ENCODE results near the gene TMEM92. TPM values are rescaled to one million over a fixed set of nuclear protein-coding genes. Genes with fewer than 3 reads are reported as not detected.

The TMEM92 gene
- total RNA-seq, 2 experiments from 2014 or later: not detected

DNA sequence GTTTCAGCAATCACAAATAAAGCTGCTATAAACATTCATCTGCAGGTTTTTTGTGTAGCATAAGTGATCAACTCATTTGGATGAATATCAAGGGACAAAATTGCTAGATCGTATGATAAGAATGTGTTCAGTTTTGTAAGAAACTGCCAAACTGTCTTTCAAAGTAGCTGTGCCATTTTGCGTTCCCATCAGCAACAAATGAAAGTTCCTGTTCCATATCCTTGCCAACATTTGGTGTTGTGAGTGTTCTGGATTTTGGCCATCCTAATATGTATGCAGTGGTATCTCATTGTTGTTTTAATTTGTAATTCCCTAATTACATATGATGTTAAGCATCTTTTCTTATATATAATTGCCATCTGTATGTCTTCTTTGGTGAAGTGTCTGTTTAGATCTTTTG is 36.4 kb upstream of the TMEM92 start:
- BruUV-seq (replicated peaks): no TSS peak

GRCh38 chr17:50238601-50239280 is 35.5 kb upstream of the TMEM92 start:
- no peaks in the 10 kb centered on the region for H3K4me1 ChIP-seq (ENCODE audit: insufficient read depth, low read length, poor library complexity, severe bottlenecking)
- H3K9me2 ChIP-seq (ENCODE audit: insufficient read depth, low read length): no peaks in the 10 kb centered on the region
- H2AFZ ChIP-seq (ENCODE audit: low read length): no peak overlapping the region
- DNase-seq (ENCODE audit: low spot score): no peak
- BruUV-seq (replicated peaks): no TSS peak
- H3K36me3 ChIP-seq (ENCODE audit: insufficient read depth, low read length): no peaks in the 10 kb centered on the region
- no peaks in the 10 kb centered on the region for H4K20me1 ChIP-seq (ENCODE audit: insufficient read depth, low read length)
- no peak overlapping the region for H3K4me2 ChIP-seq (ENCODE audit: low read length)
- H3K4me3 ChIP-seq (ENCODE audit: low read depth, low read length, poor library complexity, severe bottlenecking): no peak overlapping the region
- POLR2A ChIA-PET: no interaction called here
- intact Hi-C loops (cut with micrococcal nuclease; ENCODE audit: unreplicated experiment): no loop called here
- no peak for TF ChIP-seq EZH2phosphoT487 (IDR thresholded peaks at IDR 0.05; ENCODE audit: borderline replicate concordance, low read depth, low read length)
- TF ChIP-seq CTCF (conservative IDR thresholded peaks at IDR 0.05; ENCODE audit: low read length): no peak
- H3K9me3 ChIP-seq (ENCODE audit: low read length): no peaks in the 10 kb centered on the region; the same call in 1 of the 2 replicates
- no peak overlapping the region for H3K27ac ChIP-seq (ENCODE audit: low read depth, low read length, poor library complexity, severe bottlenecking)
- no peaks in the 10 kb centered on the region for H3K79me2 ChIP-seq (ENCODE audit: insufficient read depth, low read depth, low read length)
- CTCF ChIA-PET (ENCODE audit: unreplicated experiment): no interaction called here

More for the DNA sequence above, 36.4 kb upstream of the TMEM92 start:
- TF ChIP-seq EZH2phosphoT487 (IDR thresholded peaks at IDR 0.05; ENCODE audit: borderline replicate concordance, low read depth, low read length) (no peak), CTCF (conservative IDR thresholded peaks at IDR 0.05; ENCODE audit: low read length) (no peak)
- no peaks in the 10 kb centered on the region for H3K36me3 ChIP-seq (ENCODE audit: insufficient read depth, low read length)
- H4K20me1 ChIP-seq (ENCODE audit: insufficient read depth, low read length): no peaks in the 10 kb centered on the region
- no peak overlapping the region for H3K4me2 ChIP-seq (ENCODE audit: low read length)
- no peak overlapping the region for H3K4me3 ChIP-seq (ENCODE audit: low read depth, low read length, poor library complexity, severe bottlenecking)
- no peaks in the 10 kb centered on the region for H3K4me1 ChIP-seq (ENCODE audit: insufficient read depth, low read length, poor library complexity, severe bottlenecking)
- H3K9me2 ChIP-seq (ENCODE audit: insufficient read depth, low read length): no peaks in the 10 kb centered on the region
- H2AFZ ChIP-seq (ENCODE audit: low read length): no peak overlapping the region
- ChIA-PET POLR2A (interaction anchor here (0.9 kb wide), 1 partner anchor 42 kb away, joined by 3 read pairs; no protein-coding TSS in a partner anchor), CTCF (ENCODE audit: unreplicated experiment) (no interaction called here)
- no peaks in the 10 kb centered on the region; the same call in 1 of the 2 replicates for H3K9me3 ChIP-seq (ENCODE audit: low read length)
- H3K27ac ChIP-seq (ENCODE audit: low read depth, low read length, poor library complexity, severe bottlenecking): no peak overlapping the region
- H3K79me2 ChIP-seq (ENCODE audit: insufficient read depth, low read depth, low read length): no peaks in the 10 kb centered on the region
- no peak for DNase-seq (ENCODE audit: low spot score)
- intact Hi-C loops (cut with micrococcal nuclease; ENCODE audit: unreplicated experiment): no loop called here

- Histone ChIP-seq H3K9me3 (ENCODE audit: low read length) (no peaks in the 10 kb centered on the region; the same call in 1 of the 2 replicates), H2AFZ (ENCODE audit: low read length) (no peak overlapping the region), H3K9me2 (ENCODE audit: insufficient read depth, low read length) (no peaks in the 10 kb centered on the region), H3K4me3 (ENCODE audit: low read depth, low read length, poor library complexity, severe bottlenecking) (no peak overlapping the region), H3K4me2 (ENCODE audit: low read length) (no peak overlapping the region), H3K79me2 (ENCODE audit: insufficient read depth, low read depth, low read length) (no peaks in the 10 kb centered on the region), H3K36me3 (ENCODE audit: insufficient read depth, low read length) (no peaks in the 10 kb centered on the region), H4K20me1 (ENCODE audit: insufficient read depth, low read length) (no peaks in the 10 kb centered on the region), H3K4me1 (ENCODE audit: insufficient read depth, low read length, poor library complexity, severe bottlenecking) (no peaks in the 10 kb centered on the region), H3K27ac (ENCODE audit: low read depth, low read length, poor library complexity, severe bottlenecking) (no peak overlapping the region)
- ChIA-PET CTCF (ENCODE audit: unreplicated experiment) (no interaction called here), POLR2A (interaction anchor here (1.2 kb wide), 1 partner anchor 8 kb away, joined by 3 read pairs; no protein-coding TSS in a partner anchor)
- BruUV-seq (replicated peaks): no TSS peak
- intact Hi-C loops (cut with micrococcal nuclease; ENCODE audit: unreplicated experiment): no loop called here
- TF ChIP-seq EZH2phosphoT487 (IDR thresholded peaks at IDR 0.05; ENCODE audit: borderline replicate concordance, low read depth, low read length) (no peak), CTCF (conservative IDR thresholded peaks at IDR 0.05; ENCODE audit: low read length) (no peak)
- DNase-seq (ENCODE audit: low spot score): no peak
Measured at GRCh38 chr17:50239937-50240336, 34.3 kb upstream of the TMEM92 start.

Data from OCI-LY7 (cell line).